IMR-90 (cell line): Measurements from ENCODE around the gene GSG1L. TPM values are rescaled to one million over a fixed set of nuclear protein-coding genes. Genes with fewer than 3 reads are reported as not detected.

Experiments
- ATAC-seq: fragments of 200-7000 bp; cut with Tn5 transposase; 2 replicates; pipeline ENCODE4 v1.9.1; 2020; ENCODE audit warnings: low read depth, mild to moderate bottlenecking, moderate library complexity
- BruUV-seq: library from RNA; stranded (reverse); fragments of 400-500 nt; replicated peaks from 2 replicates; lab custom pipeline; 2021; lab: Mats Ljungman, UMichigan
- CTCF ChIA-PET: fragments of 300-600 bp; formaldehyde crosslinking; extraction: SDS; loops from one replicate; lab custom pipeline; 2021; ENCODE audit warnings: antibody characterized with exemption; lab: Yijun Ruan, JAX
- POLR2A ChIA-PET: fragments of 300-600 bp; sonication (Branson Sonifier 250); formaldehyde crosslinking; loops from one replicate; lab custom pipeline; 2022; ENCODE audit warnings: antibody characterized with exemption; ENCODE audit not compliant: unreplicated experiment; lab: Charles Lee
- DNase-seq: peaks from one replicate; pipeline ENCODE4 v3.0.0; 2013
- H2AFZ ChIP-seq: replicated peaks from 2 replicates; pipeline ENCODE3; 2013; ENCODE audit warnings: low read length, mild to moderate bottlenecking; ENCODE audit not compliant: poor library complexity
- H2AK5ac ChIP-seq: 2 replicates; pipeline ENCODE4 v1.6.1; 2013; ENCODE audit warnings: low read depth, low read length, inconsistent platforms
- H2AK9ac ChIP-seq: replicated peaks from 2 replicates; pipeline ENCODE3; 2013; ENCODE audit warnings: mild to moderate bottlenecking, low read depth, low read length, moderate library complexity; ENCODE audit not compliant: poor library complexity
- H2BK120ac ChIP-seq: 2 replicates; pipeline ENCODE4 v1.6.1; 2013; ENCODE audit warnings: low read depth, low read length, inconsistent platforms
- H2BK15ac ChIP-seq: 3 replicates; pipeline ENCODE4 v1.6.1; 2013; ENCODE audit warnings: low read depth, low read length, inconsistent platforms
- H2BK20ac ChIP-seq: 2 replicates; pipeline ENCODE4 v1.6.1; 2013; ENCODE audit warnings: low read depth, mild to moderate bottlenecking, inconsistent platforms, low read length, moderate library complexity
- H2BK5ac ChIP-seq: 2 replicates; pipeline ENCODE4 v1.6.1; 2013; ENCODE audit warnings: mild to moderate bottlenecking, low read depth, low read length, inconsistent platforms; ENCODE audit not compliant: poor library complexity, severe bottlenecking
- H3K14ac ChIP-seq: replicated peaks from 2 replicates; pipeline ENCODE4 v1.6.1; 2013; ENCODE audit warnings: low read depth, low read length, inconsistent platforms
- H3K18ac ChIP-seq: 2 replicates; pipeline ENCODE4 v1.6.1; 2013; ENCODE audit warnings: low read depth, low read length, control low read depth
- H3K23ac ChIP-seq: 2 replicates; pipeline ENCODE4 v1.6.1; 2013; ENCODE audit warnings: low read depth, low read length, inconsistent platforms
- H3K27ac ChIP-seq: 2 replicates; pipeline ENCODE4 v1.5.1; 2013; ENCODE audit warnings: mild to moderate bottlenecking, control low read depth, low read length; ENCODE audit not compliant: insufficient read depth
- H3K27me3 ChIP-seq: 2 replicates; pipeline ENCODE4 v1.6.1; 2013; ENCODE audit warnings: low read length; ENCODE audit not compliant: control insufficient read depth, insufficient read depth
- H3K36me3 ChIP-seq: 2 replicates; pipeline ENCODE4 v1.6.1; 2013; ENCODE audit warnings: low read length, mixed read lengths; ENCODE audit not compliant: control insufficient read depth, insufficient read depth
- H3K4ac ChIP-seq: 2 replicates; pipeline ENCODE4 v1.6.1; 2013; ENCODE audit warnings: low read depth, low read length, inconsistent platforms
- H3K4me1 ChIP-seq: 2 replicates; pipeline ENCODE4 v1.6.1; 2013; ENCODE audit warnings: low read length, mixed read lengths; ENCODE audit not compliant: control insufficient read depth, insufficient read depth
- H3K4me2 ChIP-seq: 2 replicates; pipeline ENCODE4 v1.6.1; 2013; ENCODE audit warnings: low read depth, mild to moderate bottlenecking, control low read depth, low read length, moderate library complexity
- H3K4me3 ChIP-seq: 2 replicates; pipeline ENCODE4 v1.5.1; 2013; ENCODE audit warnings: low read depth, mild to moderate bottlenecking, control low read depth, low read length, moderate library complexity; ENCODE audit not compliant: insufficient read depth
- H3K56ac ChIP-seq: 2 replicates; pipeline ENCODE4 v1.6.1; 2013; ENCODE audit warnings: low read length, inconsistent platforms; ENCODE audit not compliant: insufficient read depth; ENCODE audit errors: extremely low read depth
- H3K79me1 ChIP-seq, 2 experiments: 2 replicates each; pipeline ENCODE4 v1.6.1; 2013; ENCODE audit warnings: low read length in 2 of 2, inconsistent platforms in 1 of 2, low read depth in 1 of 2
- H3K9ac ChIP-seq: 2 replicates; pipeline ENCODE4 v1.6.1; 2013; ENCODE audit warnings: low read depth, low read length, control low read depth
- H3K9me1 ChIP-seq: 2 replicates; pipeline ENCODE4 v1.6.1; 2013; ENCODE audit warnings: low read length, inconsistent platforms; ENCODE audit not compliant: insufficient read depth
- H3K9me3 ChIP-seq: 2 replicates; pipeline ENCODE4 v1.6.1; 2013; ENCODE audit warnings: low read length; ENCODE audit not compliant: control insufficient read depth, insufficient read depth
- H4K20me1 ChIP-seq: 2 replicates; pipeline ENCODE4 v1.6.1; 2013; ENCODE audit warnings: low read length, inconsistent platforms; ENCODE audit not compliant: insufficient read depth
- H4K5ac ChIP-seq: 2 replicates; pipeline ENCODE4 v1.6.1; 2013; ENCODE audit warnings: mild to moderate bottlenecking, low read depth, low read length, control low read depth
- H4K8ac ChIP-seq, 2 experiments: 2 replicates each; pipeline ENCODE4 v1.6.1; 2013; ENCODE audit warnings: low read depth in 2 of 2, low read length in 2 of 2, control low read depth in 1 of 2, inconsistent platforms in 1 of 2
- H4K91ac ChIP-seq: 2 replicates; pipeline ENCODE4 v1.6.1; 2013; ENCODE audit warnings: low read depth, low read length, inconsistent platforms; ENCODE audit not compliant: insufficient read depth
- WGBS, 2 experiments: methylation state at CpG; one replicate each; pipeline versions ENCODE4 v1.1.5 to v1.1.7; 2013; ENCODE audit warnings: missing lambda C conversion rate in 2 of 2; ENCODE audit not compliant: insufficient read length in 1 of 2; ENCODE audit errors: extremely low coverage in 2 of 2; 5-methylcytosine and 5-hydroxymethylcytosine counted together
- dilution Hi-C: fragments of 300-500 bp; cut with HindIII; formaldehyde crosslinking; loops from one replicate; pipeline ENCODE4 v1.14.3; 2018; ENCODE audit warnings: low sequenced_read_pairs; ENCODE audit not compliant: unreplicated experiment
- in situ Hi-C: fragments of 300-500 bp; cut with MboI; formaldehyde crosslinking; loops from 3 replicates; pipeline ENCODE4 v1.14.3; 2019; ENCODE audit warnings: low sequenced_read_pairs, inconsistent platforms, mixed read lengths
- intact Hi-C: fragments of 100-400 bp; cut with micrococcal nuclease; formaldehyde crosslinking; loops from 2 replicates; pipeline ENCODE4 v1.10.0; 2022
- polyA plus RNA-seq, 3 experiments: library from polyadenylated mRNA; depleted of rRNA; stranded (reverse); fragments of >200 nt; gene quantifications; 2 replicates each; pipeline ENCODE4 v1.2.3, GENCODE V29; 2012; ENCODE audit warnings: low replicate concordance in 1 of 3
- total RNA-seq: library from RNA; depleted of rRNA; stranded (reverse); fragments of >200 nt; gene quantifications from 2 replicates; pipeline ENCODE4 v1.2.3, GENCODE V29; 2012
- TF ChIP-seq, protein P1 (sequence below): fragments of 150-350 bp; IDR thresholded peaks from 2 replicates; pipeline ENCODE4 v1.6.1; 2017; ENCODE audit warnings: mild to moderate bottlenecking, antibody characterized with exemption, low read length, low read depth

Gene GSG1L
- total and polyA plus RNA-seq, 2 of the 4 experiments (the other 2 are of a cell fraction) = not detected

- BruUV-seq = no TSS peak
- Histone ChIP-seq H3K4me1 (no peaks in the 10 kb centered on the region), H2AFZ (no peak overlapping the region), H3K27ac (no peak overlapping the region), H4K20me1 (no peaks in the 10 kb centered on the region), H2BK20ac (no peak overlapping the region), H3K18ac (no peak overlapping the region), H3K4me2 (no peak overlapping the region), H3K79me1 (no peaks in the 10 kb centered on the region), H4K91ac (no peak overlapping the region), H3K23ac (no peak overlapping the region), H3K9me3 (peaks cover 3% of the 10 kb centered on the region; the same call in 1 of the 2 replicates), H3K9me1 (no peaks in the 10 kb centered on the region), H3K4ac (no peak overlapping the region), H3K36me3 (no peaks in the 10 kb centered on the region), H2BK15ac (no peak overlapping the region), H3K4me3 (no peak overlapping the region), H2AK9ac (no peak overlapping the region), H2AK5ac (no peak overlapping the region), H2BK5ac (peak overlapping the region; percentile 30), H3K14ac (no peak overlapping the region), H4K5ac (no peak overlapping the region), H3K27me3 (peaks cover 7% of the 10 kb centered on the region), H2BK120ac (no peak overlapping the region), H3K9ac (no peak overlapping the region), H4K8ac (no peak overlapping the region), H3K56ac (no peak overlapping the region)
- ChIA-PET CTCF (no interaction called here), POLR2A (interaction anchor here (0.7 kb wide), 1 partner anchor 15 kb away, joined by 3 read pairs; no protein-coding TSS in a partner anchor)
- 81% methylated on average over 3 of the region's 3 CpGs; no CpG with 5 or more reads in 1 of the 2 experiments for WGBS, 2 experiments
- DNase-seq (no peak), ATAC-seq (no peak)
- dilution Hi-C loops (no loop called here), in situ Hi-C loops (no loop called here), intact Hi-C loops (no loop called here)
- TF ChIP-seq, protein P1, sequence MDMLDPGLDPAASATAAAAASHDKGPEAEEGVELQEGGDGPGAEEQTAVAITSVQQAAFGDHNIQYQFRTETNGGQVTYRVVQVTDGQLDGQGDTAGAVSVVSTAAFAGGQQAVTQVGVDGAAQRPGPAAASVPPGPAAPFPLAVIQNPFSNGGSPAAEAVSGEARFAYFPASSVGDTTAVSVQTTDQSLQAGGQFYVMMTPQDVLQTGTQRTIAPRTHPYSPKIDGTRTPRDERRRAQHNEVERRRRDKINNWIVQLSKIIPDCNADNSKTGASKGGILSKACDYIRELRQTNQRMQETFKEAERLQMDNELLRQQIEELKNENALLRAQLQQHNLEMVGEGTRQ = no peak
Observed at GRCh38 chr16:27827765-27828164, 235.7 kb downstream of the GSG1L start.
